Right ventricle myocardium superior (tissue), 1 donor: ENCODE data around the gene FBLN5. TPM values are rescaled to one million over a fixed set of nuclear protein-coding genes. Genes with fewer than 3 reads are reported as not detected.

ENCODE experiments used
- ATAC-seq: fragments of 200-7000 bp; cut with Tn5 transposase; one replicate; pipeline ENCODE4 v1.9.1; 2020; ENCODE audit warnings: mild to moderate bottlenecking; ENCODE audit not compliant: poor library complexity
- DNase-seq: peaks from one replicate; pipeline ENCODE4 v3.0.0-alpha.2; 2020
- intact Hi-C: fragments of 100-400 bp; cut with DNase I; formaldehyde crosslinking; loops from one replicate; pipeline ENCODE4 v1.11.2; 2022
- total RNA-seq: library from RNA; stranded (reverse); fragmentation: NEBNext Ultra II Directional; extraction: Animal tissue kit (Norgen Biotek cat#: 25700); gene quantifications from one replicate; pipeline ENCODE4 v1.2.1, GENCODE V29; 2021
- donor health status: DM: no; HTN: yes; CAD: no; lungs with severe emphysema.

Gene FBLN5
- total RNA-seq, 1 donor from 2014 or later = 70.5 TPM

DNA sequence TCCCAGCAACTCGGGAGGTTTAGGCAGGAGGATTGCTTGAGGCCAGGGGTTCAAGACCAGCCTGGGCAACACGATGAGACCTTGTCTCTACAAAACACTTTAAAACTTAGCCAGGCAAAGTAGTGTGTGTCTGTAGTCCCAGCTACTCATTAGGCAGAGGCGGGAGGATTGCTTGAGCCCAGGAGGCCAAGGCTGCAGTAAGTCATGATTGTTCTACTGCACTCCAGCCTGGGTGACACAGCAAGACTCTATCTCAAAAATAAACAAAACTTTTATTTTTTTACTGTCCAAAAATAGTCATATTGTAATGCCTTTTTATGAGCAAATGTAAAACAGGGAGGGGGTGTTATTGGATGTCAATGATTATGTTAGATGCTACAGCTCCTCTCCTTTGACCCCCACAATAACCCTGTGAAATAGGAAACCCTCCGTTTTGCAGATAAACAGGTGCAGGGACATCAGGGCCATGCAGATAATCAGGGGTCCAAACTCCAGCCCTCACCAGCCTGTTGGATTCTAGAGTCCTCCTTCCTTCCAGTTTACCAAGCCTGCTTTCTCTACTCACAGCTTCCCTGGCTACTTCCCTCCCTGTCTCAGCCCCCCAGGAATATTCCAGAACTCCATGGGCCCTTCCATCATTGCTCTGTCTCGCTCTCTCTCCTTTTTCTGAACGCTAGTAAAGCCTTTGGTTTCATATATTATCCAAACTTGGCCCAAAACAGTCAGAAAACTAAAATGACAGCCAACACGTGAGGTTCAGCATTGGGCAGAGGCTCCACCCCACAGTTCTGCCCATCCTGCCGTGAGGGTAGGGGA, 5.9 kb upstream of the FBLN5 start:
- no peak for ATAC-seq
- DNase-seq = no peak
- intact Hi-C loops = no loop called here

DNA sequence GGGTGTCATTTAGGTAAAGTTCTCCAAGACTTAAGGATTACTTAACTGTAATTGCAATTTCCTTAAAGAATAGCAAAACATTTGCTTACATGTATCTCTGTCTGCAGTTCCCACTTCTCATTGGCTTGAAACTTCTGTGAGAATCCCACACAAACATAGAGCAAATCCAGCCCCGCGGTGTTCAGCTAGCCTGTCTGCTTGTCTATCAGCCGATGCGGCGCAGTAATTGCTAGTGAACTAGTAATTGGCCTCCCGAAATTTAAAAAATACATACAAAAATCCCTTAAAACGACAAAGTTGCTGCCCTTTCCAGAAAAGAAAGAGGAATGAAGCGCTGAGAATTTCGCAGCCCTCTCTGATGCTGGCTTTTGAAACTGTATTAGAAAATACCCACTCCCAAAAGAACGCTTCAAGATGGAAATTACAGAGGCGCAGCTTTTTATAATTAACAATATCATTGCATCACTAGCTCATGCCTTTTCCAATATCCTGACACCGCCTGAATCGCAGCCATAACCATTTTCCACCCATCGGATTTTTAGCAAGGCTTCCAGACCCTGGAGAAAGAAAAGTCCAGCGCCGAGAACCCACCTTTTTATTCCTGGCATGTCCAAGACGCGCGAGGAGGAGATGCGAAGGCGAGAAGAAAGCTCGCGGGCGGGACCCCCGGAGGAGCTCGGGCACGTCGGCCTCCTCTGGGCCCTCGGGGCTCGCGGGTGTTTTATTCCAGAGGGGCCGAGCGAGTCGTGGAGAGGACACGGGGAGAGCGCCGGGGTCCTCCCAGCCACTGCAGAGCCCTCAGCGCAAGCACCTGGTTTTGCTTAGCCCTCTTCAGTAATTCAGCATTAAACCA, 646 bp downstream of the FBLN5 start:
- ATAC-seq (peak; percentile 19), DNase-seq (peak; percentile 59)
- intact Hi-C loops = no loop called here

DNA sequence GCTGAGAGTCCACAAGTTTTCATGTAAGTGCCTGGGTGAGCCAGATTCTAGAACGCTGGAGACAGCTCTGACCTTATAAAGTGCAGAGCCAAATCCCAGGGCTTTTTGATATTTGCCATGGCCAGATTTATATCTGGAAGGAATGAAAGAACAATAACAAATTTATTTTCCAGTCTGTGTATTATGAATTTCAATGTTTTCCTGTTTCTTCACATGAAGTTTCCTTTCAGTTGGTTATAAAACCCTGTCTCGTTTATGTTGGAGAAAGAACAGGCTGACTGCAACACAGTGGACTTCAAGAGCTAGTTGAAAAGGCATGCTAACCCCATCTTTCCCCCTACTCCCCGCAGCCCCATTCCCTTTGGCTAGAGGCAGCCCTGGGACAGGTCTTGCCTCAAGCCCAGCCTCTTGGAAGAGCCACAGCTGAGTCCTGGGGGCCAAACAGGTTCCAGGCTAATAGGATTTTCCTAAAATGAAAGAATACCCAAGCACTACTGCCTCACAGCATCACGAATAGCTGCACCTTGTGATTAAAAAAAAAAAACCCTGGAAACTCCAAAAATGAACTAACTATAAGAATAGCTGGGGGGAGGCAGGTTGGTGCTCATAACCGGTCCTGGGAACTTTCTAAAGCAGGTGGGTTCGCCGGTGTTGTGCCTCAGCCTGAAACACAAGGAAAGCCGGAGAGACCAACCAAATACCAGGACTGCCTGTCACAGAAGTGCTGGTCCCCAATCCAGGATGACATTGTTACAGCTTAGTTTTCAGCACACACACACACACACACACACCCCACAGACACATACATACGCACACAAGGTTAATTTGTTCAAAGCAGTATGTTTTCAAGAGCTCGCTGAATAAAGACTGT, 1.5 kb downstream of the FBLN5 start:
- intact Hi-C loops = no loop called here

DNA sequence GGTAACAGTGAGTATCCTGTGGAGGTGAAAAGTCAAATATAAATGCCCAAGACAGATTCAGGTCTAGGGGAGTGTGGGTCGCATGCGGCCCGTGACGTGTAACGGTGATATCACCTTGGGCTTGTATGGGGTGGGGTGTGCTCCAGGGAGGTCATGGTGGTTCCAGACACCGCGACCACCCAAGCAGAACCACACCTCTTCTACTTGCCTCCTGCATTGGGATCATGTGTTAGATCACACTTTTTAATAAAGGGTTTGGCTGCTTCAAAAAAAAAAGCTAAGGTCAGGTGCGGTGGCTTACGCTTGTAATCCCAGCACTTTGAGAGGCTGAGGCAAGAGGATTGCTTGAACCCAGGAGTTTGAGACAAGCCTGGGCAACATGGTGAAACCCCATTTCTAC, 4.5 kb downstream of the FBLN5 start:
- ATAC-seq (no peak), DNase-seq (no peak)
- intact Hi-C loops = no loop called here

More for the DNA sequence above, 1.5 kb downstream of the FBLN5 start:
- ATAC-seq (no peak), DNase-seq (no peak)

DNA sequence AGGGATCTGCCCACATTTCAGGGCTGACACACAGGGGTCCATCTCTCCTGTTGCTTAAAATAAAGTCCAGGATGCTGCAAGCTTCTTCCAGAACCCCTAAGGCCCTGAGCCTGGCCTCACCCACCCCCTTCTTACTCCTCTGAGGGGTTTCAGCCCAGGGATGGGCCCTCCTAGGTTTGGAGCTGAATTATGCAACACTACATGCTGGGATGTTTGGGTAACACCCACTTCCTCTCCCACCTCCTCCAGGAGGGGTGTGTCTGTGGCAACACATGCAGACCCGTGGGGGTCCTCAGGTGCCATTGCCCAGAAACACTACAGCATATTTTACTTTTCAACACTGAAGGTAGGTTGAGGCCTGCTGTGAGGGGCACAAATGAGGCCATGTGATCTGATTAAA, 5.4 kb downstream of the FBLN5 start:
- DNase-seq = no peak
- intact Hi-C loops = no loop called here
- ATAC-seq = no peak

DNA sequence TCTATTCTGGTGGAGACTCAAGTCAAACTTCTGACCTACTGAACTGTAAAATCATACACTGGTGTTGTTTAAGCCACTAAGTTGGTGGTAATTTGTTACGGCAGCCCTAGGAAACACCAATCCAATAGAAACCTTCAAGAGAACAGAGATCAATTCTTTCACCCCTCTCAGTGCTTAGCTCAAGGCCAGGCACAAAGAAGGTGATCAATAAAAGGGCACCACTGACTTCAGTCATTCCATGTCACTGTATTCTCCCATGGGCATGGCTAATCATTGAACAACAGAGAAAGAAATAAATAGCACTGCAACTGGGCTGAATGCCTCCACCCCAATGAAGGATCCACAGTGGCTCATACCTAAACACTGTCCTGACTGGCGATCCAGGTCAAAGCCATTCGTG, 7.3 kb downstream of the FBLN5 start:
- intact Hi-C loops = no loop called here
- no peak for ATAC-seq

DNA sequence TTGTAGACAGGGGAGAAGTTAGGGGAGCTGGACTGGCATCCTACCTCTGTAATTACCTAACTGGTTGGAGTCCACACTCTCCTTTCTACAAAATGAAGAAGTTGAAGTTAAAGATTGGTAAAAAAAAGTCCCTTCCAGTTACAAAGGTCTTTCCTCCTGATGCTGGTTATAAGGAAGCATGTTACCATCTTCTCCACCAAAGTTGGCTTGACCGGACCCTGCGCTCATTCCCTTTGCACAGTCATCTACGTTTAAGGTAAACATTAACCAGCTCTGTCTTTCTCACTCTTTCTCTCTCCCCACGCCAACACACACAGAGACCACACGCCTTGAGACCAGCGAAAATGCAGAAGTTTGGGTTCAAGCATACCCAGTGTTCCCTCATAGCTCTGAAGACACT, 11.9 kb downstream of the FBLN5 start:
- intact Hi-C loops = no loop called here
- no peak for ATAC-seq

More for the DNA sequence above, 7.3 kb downstream of the FBLN5 start:
- DNase-seq = no peak

DNA sequence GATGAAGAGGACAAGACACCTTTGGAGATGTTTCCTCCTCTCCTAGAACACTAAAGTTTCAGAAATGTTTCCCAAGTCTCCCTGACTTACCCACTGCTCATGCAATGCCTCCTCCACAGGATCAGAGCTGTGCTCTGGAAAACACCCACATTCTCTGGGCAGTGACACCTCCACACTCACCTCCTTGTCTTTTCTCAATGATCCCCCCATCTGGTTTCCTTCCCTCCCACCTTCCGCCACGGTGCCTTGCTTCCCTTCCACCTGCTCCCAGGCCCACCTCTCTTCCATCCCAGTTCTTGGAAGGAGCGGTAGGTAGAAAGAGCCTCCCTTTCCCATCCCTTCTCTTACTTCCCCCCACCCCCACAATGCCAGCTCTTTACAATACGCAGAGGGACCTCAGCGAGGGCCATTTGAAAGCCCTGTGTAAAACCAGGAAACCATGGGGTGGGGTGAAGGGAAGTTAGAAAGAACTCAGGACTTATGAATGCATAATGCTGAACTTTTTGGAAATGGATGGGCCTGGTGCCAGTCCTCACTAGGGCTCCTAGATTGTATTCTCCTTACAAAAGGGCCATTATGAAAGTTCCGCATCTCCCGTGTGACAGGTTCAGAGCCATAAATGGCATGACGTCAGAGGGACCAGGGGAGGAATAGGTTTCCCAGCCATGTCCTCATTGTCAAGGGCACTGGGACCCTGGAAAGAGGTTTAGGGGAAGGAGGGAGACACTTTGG, 12.8 kb downstream of the FBLN5 start:
- DNase-seq (no peak), ATAC-seq (no peak)
- intact Hi-C loops = no loop called here

More for the DNA sequence above, 11.9 kb downstream of the FBLN5 start:
- DNase-seq = no peak

DNA sequence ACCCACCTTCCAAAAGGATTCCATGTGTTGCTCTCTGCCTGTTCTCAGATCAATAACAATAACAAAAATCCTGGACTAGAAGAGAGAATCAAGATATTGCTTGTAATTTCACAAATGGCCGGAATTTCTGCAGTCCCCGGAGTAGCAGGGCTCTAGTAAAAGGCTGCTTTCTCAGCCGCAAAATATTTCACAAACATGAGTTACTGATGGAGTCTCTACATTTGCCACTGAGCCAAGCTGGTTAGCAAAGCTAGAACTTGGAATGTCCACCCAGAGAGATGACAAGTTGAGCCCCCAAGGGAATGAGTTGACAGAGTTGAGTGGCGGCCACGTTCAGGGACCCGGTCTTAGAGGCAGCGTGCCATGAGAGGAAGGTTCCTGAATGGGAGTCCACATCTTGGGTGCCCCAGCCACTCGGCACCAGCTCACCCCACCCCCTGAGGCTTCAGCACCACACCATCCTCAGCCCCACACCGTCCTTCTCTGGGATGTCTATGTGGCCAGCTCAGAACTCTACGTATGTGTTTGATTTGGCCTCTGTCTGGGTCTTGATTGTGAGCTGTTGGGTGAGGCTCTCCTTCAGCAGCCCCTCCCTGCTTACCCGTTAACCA, 15.9 kb downstream of the FBLN5 start:
- ATAC-seq (peak; percentile 76), DNase-seq (no peak)
- intact Hi-C loops = no loop called here

DNA sequence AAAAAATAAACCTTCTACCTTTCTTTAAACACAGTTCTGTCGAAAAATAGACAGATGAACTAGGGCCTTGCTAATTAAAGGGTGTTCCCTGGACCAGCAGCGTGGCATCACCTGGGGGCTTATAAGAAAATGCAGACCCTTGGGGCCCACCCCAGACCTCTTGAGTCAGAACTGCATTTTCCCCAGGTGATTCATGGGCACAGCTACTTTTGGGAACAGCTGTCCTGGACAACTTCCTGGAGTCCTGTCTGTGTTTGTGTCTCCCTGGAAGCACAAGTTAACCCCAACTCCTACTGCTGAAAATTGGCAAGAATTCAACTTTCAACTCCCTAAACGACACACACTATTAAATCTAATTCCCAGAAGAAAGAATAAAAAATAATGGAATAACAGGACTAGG, 17.8 kb downstream of the FBLN5 start:
- intact Hi-C loops = no loop called here
- DNase-seq (no peak), ATAC-seq (no peak)

DNA sequence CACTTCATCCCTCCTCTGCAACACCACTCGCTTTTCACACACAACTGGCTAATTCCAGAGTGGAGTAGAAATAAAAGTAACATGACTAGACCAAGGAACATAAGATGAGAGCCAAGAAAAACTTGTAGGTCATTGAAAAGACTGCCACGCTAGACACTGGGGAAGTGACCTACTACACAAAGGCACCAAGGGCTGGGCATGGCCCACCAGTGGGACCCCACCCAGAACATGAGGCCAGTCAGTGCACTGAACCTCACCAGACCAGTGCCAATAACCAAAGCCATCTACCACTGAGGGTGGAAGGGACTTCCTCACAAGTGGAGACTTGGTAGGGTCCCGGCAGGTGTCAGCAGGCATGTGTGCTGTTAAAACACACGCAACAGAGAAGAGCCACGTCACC, 19.7 kb downstream of the FBLN5 start:
- ATAC-seq (no peak), DNase-seq (no peak)
- intact Hi-C loops = no loop called here

DNA sequence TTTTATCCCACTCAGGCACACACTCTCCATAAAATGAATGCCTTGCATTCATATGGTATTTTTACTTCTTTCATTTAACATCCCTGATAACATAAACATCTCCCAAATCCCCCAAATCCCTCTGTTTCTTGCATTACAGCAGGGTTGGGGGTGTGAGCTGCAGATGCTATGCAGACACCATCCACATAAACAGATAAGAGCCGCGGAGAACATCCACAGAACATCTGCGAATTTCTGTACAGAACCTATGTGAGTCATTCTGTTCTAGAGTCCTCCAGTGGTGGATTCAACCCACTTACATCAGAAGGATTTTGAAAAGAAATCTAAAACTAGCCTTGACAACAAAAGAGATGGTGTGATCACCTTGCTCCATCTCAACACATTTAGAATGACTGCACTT, 20.3 kb downstream of the FBLN5 start:
- ATAC-seq (no peak), DNase-seq (no peak)
- intact Hi-C loops = no loop called here

DNA sequence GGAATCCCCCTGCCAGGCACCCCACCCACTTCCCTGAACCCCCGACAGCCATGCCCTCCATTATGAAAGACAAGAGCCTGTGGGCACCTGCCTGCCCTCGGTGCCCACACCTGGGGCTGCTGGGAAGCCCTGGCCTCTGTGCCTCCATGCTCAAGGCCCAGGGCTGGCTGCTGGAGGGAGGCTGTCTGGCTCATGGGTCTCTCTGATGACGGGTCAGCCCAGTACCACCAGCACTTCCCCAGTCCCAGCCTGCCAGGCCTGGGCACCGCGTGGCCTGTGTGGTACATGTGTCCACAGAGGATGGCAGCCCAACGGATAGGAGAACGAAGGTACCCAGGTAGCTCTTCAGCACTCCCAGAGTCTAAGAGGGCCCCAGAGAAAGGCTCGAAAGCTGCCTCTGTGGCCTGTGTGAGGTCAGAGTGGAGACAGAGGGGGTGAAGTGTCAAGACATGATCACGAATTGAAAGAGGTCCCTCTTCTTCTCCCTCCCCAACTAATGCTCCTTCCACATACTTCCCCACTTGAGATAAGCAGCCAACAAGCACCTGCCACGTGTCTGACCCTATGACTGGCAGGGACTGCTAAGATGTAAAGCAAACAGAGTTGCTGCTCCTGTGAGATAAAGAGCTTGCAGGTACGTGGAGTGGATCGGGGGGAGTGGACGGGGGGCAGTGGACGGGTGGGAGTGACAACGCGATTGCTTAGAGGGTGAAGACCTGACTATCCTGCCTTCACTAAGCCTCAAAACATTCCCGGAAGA, 21.2 kb downstream of the FBLN5 start:
- intact Hi-C loops = no loop called here
- DNase-seq (no peak), ATAC-seq (no peak)

DNA sequence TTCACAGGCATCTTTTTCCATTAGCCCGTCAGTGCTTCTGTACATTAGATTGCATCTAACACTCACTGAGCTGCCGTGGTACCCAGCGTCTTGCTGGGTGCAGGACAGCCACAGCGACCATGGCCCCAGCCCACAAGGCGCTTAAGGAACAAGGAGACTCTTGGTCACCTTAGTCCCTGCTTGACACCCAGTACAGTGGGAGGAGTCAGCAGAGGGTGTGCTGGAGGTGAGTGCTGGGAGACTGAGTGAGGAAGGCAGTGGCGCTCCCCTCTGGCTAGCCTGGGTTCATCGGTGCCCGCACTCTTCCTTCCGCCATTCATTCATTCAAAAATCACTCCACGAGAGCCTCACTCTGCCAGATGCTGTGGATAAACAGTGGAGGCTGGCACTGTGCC, 21.8 kb downstream of the FBLN5 start:
- ATAC-seq = no peak
- intact Hi-C loops = no loop called here

DNA sequence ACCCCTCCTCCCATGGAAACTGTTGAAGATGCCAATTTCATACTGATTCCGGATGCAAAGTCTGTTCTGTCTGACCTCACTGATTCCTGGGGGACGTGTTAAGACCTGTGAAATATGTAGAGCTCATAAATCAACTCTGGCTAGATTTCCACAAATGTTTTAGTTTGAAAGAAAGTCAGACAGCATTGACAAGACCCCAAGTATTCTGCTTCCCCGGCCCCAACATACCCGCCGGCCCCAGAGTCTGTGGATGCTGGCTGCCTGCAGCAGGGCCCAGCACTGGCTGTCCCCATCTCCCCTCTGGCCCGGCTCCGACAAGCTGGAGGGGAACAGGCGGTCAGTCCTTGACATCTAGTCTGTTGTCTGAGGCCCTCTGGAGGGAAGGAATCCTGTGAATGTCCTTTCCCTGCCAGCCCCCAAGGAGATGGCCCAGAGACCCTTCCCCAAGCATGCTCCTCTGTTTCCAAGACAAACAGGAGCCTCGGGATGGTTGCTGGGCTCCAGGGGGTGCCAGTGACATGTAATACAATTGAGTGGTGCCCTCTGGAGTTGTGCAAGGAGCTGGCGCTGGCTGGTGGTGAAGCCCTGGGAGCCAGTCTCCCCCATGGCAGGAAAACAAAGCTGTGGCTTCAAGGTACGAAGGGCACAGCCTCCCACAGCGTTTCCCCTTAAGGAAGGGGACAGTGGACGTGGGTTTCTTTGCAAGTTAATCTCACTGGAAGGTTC, 22.3 kb downstream of the FBLN5 start:
- DNase-seq (peak; percentile 55), ATAC-seq (peak; percentile 30)
- intact Hi-C loops = no loop called here

More for the DNA sequence above, 21.8 kb downstream of the FBLN5 start:
- no peak for DNase-seq

DNA sequence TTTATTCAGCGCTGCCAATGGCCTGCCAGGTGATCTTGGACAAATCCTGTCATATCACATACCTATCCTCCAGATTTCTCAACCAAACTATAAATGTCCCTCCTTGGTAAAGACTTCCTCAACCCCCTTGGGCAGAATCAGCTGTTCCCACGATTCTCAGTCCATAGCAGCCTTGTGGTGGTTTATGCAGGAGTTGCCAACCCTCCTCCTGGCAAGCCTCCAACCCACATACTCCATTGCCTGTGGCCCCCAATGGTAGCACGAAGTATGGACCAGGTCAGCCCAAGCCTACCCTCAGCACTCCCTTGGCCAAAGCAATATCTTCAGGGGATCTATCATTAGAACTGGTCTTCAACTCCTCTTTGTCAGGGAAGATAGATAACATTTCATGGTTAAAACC, 27.0 kb downstream of the FBLN5 start:
- no peak for ATAC-seq
- no peak for DNase-seq
- intact Hi-C loops = no loop called here

DNA sequence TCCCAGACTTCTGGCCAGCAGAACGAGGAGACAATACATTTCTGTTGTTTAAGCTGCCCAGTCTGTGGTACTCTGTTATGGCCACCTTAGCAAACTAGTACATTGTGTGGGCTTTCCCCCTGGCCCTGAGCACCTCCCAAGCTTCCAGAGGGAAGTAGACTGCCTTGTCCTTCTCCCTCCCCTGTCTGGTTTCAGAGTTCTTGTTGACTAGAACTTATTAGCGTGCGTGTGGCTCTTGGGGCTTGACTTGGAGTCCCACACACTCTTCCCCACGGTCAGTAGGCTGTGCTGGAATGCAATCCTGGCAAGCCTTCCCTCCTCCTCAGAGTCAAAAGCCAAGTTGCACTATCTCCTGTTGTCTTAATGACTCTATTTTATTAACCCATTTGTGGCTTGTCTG, 27.7 kb downstream of the FBLN5 start:
- DNase-seq = peak; percentile 69

More for the DNA sequence above, 27.7 kb downstream of the FBLN5 start:
- ATAC-seq = peak; percentile 77
- intact Hi-C loops = no loop called here
